Brain pericyte (primary cell): ENCODE measurements around the gene FAAP20.

Experiments used
- DNase-seq: peaks from one replicate; pipeline ENCODE4 v3.0.0-alpha.2; 2012; ENCODE audit warnings: low read depth, low spot score

FAAP20 gene

GRCh38 chr1:2212274-2212531, 17.6 kb upstream of the FAAP20 start:
- no peak for DNase-seq

DNA sequence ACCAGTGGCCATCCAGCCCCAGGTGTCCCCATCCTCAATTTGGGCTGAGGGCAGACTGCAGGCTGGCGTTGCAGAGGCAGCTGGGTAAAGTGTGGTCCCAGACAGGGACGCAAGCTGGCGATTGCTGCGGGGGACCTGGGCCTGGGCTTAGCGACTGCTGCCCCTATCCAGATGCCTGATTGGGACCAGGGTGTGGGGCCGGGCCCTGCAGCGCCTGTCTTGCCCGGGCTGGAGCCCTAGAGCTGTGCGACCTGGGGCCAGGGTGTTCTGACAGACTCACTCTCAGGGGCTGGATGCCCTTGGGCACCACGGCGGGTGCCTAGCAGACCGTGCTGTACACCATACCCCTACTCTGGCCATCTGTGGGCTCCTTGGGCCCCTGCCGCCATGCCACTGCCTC, 16.2 kb upstream of the FAAP20 start:
- no peak for DNase-seq

- DNase-seq: no peak
These were observed 15.6 kb upstream of the FAAP20 start for GRCh38 chr1:2210084-2210653.

GRCh38 chr1:2209400-2210083, 15.0 kb upstream of the FAAP20 start:
- DNase-seq: no peak

DNA sequence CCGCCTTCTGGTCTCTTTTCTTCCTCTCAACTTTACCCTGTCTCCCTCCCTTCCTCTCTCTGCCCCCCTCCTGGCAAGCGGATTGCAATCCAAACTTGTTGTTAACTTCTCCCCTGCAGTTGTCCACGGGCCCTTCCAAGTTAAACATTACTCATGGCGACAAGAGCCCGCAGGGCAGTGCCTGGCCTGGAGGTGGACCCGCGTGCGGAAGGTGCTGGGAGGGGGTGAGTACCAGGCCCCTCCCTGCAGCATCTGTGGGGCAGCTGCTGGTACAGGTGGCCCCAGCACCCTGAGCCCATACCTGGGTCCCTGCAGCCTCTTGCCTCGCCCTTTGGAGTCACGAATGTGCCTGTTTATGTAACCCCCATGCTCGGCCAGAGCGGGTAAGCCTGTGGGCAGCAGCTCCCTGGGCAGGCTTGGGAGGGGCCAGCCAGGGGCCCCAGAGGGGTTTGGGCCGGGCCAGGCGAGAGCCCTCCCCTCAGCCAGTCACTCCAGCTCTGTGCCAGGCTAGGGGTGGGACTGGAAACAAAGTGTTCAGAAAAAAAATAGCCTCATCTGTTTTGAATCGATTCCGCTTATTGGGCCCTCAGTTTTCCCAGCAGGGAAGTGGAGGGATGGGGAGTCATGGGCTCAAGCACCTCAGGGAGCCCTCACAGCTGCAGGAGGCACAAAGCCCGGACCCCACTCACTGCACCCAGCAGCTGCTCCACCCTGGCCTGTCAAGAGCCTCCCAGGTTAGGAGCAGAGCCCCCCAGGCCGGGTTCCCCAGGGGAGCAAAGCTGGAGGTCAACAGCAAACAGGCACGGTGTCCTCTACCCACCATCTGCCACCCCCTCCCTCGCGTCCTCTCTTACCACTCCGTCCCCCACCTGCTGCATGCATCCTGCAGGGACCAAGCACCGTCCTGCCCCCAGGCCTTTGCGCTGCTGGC, 14.0 kb upstream of the FAAP20 start:
- DNase-seq: peak; percentile 84

GRCh38 chr1:2206813-2207487, 12.4 kb upstream of the FAAP20 start:
- no peak for DNase-seq

GRCh38 chr1:2205191-2205952, 10.8 kb upstream of the FAAP20 start:
- no peak for DNase-seq

GRCh38 chr1:2204415-2205190, 10.0 kb upstream of the FAAP20 start:
- DNase-seq: no peak

GRCh38 chr1:2203671-2204414, 9.3 kb upstream of the FAAP20 start:
- DNase-seq: no peak

GRCh38 chr1:2202843-2203601, 8.4 kb upstream of the FAAP20 start:
- no peak for DNase-seq

DNA sequence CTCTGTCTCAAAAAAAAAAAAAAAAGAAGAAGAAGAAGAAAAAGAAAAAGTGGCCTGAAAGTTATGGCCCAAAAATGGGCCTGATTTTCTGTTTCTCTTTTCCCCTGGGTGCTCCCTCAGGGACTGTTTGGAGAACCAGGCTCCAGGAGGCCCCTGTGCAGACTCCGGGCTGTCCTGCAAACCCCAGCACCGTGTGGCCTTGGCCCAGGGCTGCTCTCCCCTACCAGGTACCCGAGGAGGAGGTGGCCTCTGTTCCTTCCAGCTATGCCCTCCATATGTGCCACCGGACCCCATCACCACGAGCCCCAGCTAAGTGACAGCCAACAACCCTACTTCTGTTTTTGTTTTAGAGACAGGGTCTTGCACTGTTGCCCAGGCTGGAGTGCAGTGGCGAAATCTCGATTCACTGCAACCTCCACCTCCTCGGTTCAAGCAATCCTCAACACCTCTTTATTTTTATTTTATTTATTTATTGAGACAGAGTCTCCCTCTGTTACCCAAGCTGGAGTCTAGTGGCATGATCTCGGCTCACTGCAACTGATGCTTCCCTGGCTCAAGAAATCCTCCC, 7.5 kb upstream of the FAAP20 start:
- no peak for DNase-seq

DNA sequence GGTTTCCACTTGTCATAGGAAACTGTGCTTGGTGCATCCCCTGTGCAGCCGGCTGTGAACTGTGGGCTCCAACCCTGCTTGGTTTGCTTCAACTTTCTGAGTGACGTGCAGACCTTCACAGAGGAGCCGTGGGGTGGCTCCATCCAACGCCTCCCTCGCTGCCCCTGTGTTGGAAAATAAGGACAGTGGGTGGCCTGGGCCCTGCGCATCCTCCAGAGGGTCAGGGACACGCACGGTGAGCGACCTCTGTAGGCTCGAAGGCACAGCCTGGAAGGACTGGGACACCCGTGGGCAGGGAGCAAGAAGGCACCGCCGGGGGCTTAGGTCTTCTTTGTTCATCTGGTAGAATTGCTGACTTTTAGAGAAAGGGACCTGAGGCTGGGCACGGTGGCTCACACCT, 6.5 kb upstream of the FAAP20 start:
- DNase-seq: no peak

DNA sequence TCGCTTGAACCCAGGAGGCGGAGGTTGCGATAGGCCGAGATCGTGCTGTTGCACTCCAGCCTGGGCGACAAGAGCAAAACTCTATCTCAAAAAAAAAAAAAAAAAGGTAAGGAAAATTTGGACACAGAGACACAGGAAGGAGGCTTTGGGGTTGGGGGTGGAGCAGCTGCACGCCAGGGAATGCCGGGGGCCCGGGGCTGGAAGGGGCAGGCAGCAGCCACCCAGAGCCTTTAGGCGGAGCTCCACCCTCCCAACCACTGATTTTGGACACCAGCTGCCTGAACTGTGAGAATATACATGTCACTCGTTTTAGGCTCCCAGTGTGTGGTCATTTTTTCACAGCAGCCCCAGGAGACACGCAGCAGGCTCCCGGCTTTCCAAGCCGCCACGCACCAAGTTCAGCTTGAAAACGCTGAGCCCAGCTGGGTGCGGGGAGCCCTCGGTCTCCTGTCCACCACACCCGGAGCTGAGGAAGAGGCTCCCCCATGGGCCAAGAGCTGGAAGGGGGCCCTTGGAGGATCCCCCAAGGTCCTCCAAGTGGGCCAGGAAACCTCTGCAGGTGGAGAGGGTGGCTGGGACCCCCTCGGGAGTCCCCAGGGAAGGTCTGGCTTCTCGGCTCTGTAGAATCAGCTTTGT, 5.9 kb upstream of the FAAP20 start:
- no peak for DNase-seq

DNA sequence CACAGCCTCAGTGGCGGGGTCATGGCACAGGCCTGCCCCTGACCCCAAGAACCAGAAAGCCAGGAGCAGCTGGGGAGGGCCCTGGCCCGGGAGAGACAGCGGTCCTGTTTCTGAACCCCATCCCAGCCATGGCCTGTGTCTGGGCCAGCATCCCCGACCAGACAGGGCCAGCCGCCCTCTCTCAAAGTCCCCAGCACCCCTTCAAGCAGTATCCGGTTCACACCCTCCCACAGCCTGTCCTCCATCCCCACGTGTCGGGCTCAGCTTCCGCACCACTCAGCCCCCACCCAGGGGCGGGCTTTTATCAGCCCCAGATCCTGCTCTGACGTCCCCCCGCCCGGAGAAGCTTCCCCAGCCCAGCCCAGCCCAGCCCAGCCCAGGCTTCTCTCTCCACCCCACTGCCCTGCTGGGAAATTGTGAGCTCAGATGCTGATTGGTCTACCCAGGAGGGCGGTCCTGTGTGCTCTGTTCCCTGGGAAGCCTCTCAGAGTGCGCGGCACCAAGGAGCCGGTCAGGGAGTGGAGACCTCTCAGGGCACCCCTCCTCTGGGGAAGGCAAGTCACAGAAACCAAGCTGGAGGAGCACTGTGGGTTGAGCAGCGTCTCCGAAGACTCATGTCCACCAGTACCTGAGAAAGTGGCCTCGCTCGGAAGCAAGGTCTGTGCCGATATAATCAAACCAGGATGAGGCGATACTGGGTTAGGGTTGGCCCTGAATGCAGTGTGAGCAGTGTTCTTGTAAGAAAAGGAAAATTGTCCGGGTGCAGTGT, 4.7 kb upstream of the FAAP20 start:
- DNase-seq: no peak

DNA sequence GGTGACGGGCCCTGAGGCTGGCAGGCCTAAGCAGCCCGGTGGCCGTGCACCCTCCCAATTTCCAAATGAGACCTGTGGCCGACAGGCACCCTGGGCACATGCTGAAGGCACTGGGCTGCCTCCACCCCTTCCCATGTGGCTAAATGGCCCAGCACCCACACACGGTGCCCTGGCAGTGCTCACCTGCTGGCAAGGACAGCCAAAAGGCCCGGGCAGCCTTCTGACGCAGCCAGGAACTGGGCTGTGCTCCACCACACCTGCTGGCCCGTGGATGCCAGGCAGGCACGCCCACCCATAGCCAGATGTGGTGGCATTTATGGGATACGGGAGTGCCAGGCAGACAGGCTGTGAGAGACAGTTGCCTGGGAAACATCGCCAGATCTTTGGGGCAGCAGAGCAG, 4.0 kb upstream of the FAAP20 start:
- no peak for DNase-seq

DNA sequence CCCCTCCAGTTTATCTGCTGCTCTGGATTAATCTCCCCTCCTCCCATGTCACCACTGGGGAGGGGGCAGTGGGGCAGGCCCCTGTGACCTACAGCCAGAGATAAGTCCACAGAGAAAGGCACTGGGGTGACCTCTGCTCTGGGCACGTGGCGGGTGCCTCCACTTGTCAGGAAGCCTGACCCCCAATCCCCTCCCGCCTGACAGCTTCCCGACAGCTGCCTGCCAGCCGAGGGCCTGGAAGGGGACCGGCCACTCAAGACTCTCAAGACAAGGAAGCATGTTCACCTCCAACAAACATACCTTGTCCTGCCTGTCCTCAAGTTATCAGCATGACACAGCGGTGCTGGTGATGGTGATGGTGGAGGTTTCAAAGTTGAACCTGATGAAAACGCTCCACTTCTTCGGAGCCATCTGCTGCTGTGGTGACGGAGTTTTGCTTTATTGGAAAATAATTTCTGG, 3.2 kb upstream of the FAAP20 start:
- DNase-seq: no peak

GRCh38 chr1:2196901-2197638, 2.5 kb upstream of the FAAP20 start:
- no peak for DNase-seq
